CD14-positive monocyte (primary cell): ENCODE results near the gene UBAP2. TPM values are rescaled to one million over a fixed set of nuclear protein-coding genes. Genes with fewer than 3 reads are reported as not detected.

ENCODE experiments used
- DNase-seq, 3 donors: peaks; one replicate each; pipeline ENCODE4 v3.0.0-alpha.2; 2011 to 2022
- H2AFZ ChIP-seq: 2 replicates; pipeline ENCODE4 v1.6.0; 2012; ENCODE audit warnings: mild to moderate bottlenecking, low read depth, low read length, inconsistent platforms; ENCODE audit not compliant: insufficient read depth, poor library complexity, severe bottlenecking
- H3K27ac ChIP-seq, 2 donors: 1 replicate in 1 of 2; 2 replicates in 1 of 2; pipeline ENCODE4 v1.5.1; 2012 to 2013; ENCODE audit warnings: low read length in 2 of 2, control low read depth in 1 of 2, inconsistent platforms in 1 of 2, low read depth in 1 of 2, mild to moderate bottlenecking in 1 of 2
- H3K27me3 ChIP-seq, 2 donors: one replicate each; pipeline versions ENCODE4 v1.6.0 to v1.6.1; 2011 to 2013; ENCODE audit warnings: low read length in 2 of 2; ENCODE audit not compliant: control insufficient read depth in 2 of 2, insufficient read depth in 2 of 2
- H3K36me3 ChIP-seq, 2 donors: replicated peaks in 1 of 2; 1 replicate in 1 of 2; 2 replicates in 1 of 2; pipeline versions ENCODE4 v1.5.1 to v1.6.1; 2012 to 2013; ENCODE audit warnings: low read length in 2 of 2, control low read depth in 1 of 2, inconsistent platforms in 1 of 2, mild to moderate bottlenecking in 1 of 2; ENCODE audit not compliant: insufficient read depth in 2 of 2, control insufficient read depth in 1 of 2
- H3K4me1 ChIP-seq, 2 donors: 1 replicate in 1 of 2; 2 replicates in 1 of 2; pipeline versions ENCODE4 v1.5.1 to v1.6.1; 2012 to 2013; ENCODE audit warnings: low read length in 2 of 2, control low read depth in 1 of 2, inconsistent platforms in 1 of 2, mild to moderate bottlenecking in 1 of 2, moderate library complexity in 1 of 2; ENCODE audit not compliant: insufficient read depth in 2 of 2, control insufficient read depth in 1 of 2
- H3K4me2 ChIP-seq: replicated peaks from 2 replicates; pipeline ENCODE3; 2012; ENCODE audit warnings: low read length, moderate library complexity, mild to moderate bottlenecking; ENCODE audit not compliant: poor library complexity, severe bottlenecking; ENCODE audit errors: extremely low read depth
- H3K4me3 ChIP-seq, 3 experiments: fragments of 200-600 bp in 1 of 3; sonication (generic) in 1 of 3; replicated peaks in 1 of 3; 1 replicate in 2 of 3; 2 replicates in 1 of 3; pipeline ENCODE4 v1.5.1; 2011 to 2013; ENCODE audit warnings: low read length in 3 of 3, mild to moderate bottlenecking in 3 of 3, control low read depth in 2 of 3, low read depth in 2 of 3, inconsistent platforms in 1 of 3, moderate library complexity in 1 of 3
- H3K79me2 ChIP-seq: 2 replicates; pipeline ENCODE4 v1.6.0; 2012; ENCODE audit warnings: mild to moderate bottlenecking, control low read depth, inconsistent platforms, low read length, moderate library complexity; ENCODE audit not compliant: insufficient read depth
- H3K9ac ChIP-seq: 2 replicates; pipeline ENCODE4 v1.6.0; 2017; ENCODE audit warnings: low read length, mild to moderate bottlenecking; ENCODE audit not compliant: insufficient read depth, poor library complexity, severe bottlenecking
- H3K9me3 ChIP-seq, 2 donors: replicated peaks in 1 of 2; 1 replicate in 1 of 2; 2 replicates in 1 of 2; pipeline versions ENCODE4 v1.5.1 to v1.6.1; 2012 to 2013; ENCODE audit warnings: low read length in 2 of 2, control low read depth in 1 of 2; ENCODE audit not compliant: control insufficient read depth in 1 of 2, insufficient read depth in 1 of 2
- H4K20me1 ChIP-seq: 2 replicates; pipeline ENCODE4 v1.6.0; 2012; ENCODE audit warnings: mild to moderate bottlenecking, low read length, control low read depth, moderate library complexity; ENCODE audit not compliant: insufficient read depth
- H3K27ac Mint-ChIP-seq, 7 donors: one replicate each; pipeline ENCODE4 v1.8.0; 2020; ENCODE audit warnings: mild to moderate bottlenecking in 7 of 7, mixed read lengths in 7 of 7, moderate library complexity in 6 of 7, inconsistent platforms in 2 of 7
- H3K27me3 Mint-ChIP-seq, 3 donors: one replicate each; pipeline ENCODE4 v1.8.0; 2021 to 2022; ENCODE audit warnings: low read depth in 3 of 3, mild to moderate bottlenecking in 3 of 3, mixed read lengths in 3 of 3, moderate library complexity in 3 of 3, inconsistent platforms in 1 of 3
- H3K36me3 Mint-ChIP-seq, 2 donors: one replicate each; pipeline ENCODE4 v1.8.0; 2020; ENCODE audit warnings: mixed read lengths in 2 of 2, inconsistent platforms in 1 of 2, mild to moderate bottlenecking in 1 of 2
- H3K4me1 Mint-ChIP-seq: one replicate; pipeline ENCODE4 v1.8.0; 2020; ENCODE audit warnings: mild to moderate bottlenecking, mixed read lengths
- H3K4me3 Mint-ChIP-seq, 2 donors: one replicate each; pipeline ENCODE4 v1.8.0; 2020; ENCODE audit warnings: mild to moderate bottlenecking in 2 of 2, mixed read lengths in 2 of 2, moderate library complexity in 1 of 2
- H3K9me3 Mint-ChIP-seq, 7 donors: one replicate each; pipeline ENCODE4 v1.8.0; 2020 to 2022; ENCODE audit warnings: mixed read lengths in 7 of 7, mild to moderate bottlenecking in 6 of 7, moderate library complexity in 6 of 7, inconsistent platforms in 2 of 7
- CTCF ChIP-seq: fragments of 200-600 bp; IDR thresholded peaks from one replicate; pipeline ENCODE4 v1.8.0; 2022; ENCODE audit warnings: antibody characterized with exemption, mild to moderate bottlenecking
- WGBS: methylation state at CpG from one replicate; pipeline ENCODE4 v1.1.5; 2013; ENCODE audit warnings: missing lambda C conversion rate; ENCODE audit not compliant: insufficient coverage; 5-methylcytosine and 5-hydroxymethylcytosine counted together
- intact Hi-C, 2 donors: fragments of 100-400 bp; cut with micrococcal nuclease; formaldehyde crosslinking; loops; one replicate each; pipeline versions ENCODE4 v1.15.0 to v1.15.1; 2023
- polyA plus RNA-seq, 3 donors: library from polyadenylated mRNA; depleted of rRNA in 1 of 3; unstranded in 2 of 3; stranded (reverse) in 1 of 3; fragments of 300-500 nt in 2 of 3; fragments of >200 nt in 1 of 3; fragmentation: Illumina TruSeq in 2 of 3; gene quantifications; 1 replicate in 2 of 3; 2 replicates in 1 of 3; pipeline ENCODE4 v1.2.3, GENCODE V29; 2012 to 2021

The UBAP2 gene
- polyA plus RNA-seq, 3 donors: 4.3 to 13.0 (median 5.7) TPM

- H3K27ac ChIP-seq: no peak overlapping the region
Measured at GRCh38 chr9:33942471-33943083, 106.1 kb downstream of the UBAP2 start.

More at GRCh38 chr9:33942471-33943083, 106.1 kb downstream of the UBAP2 start:
- Mint-ChIP-seq H3K27me3 (no peaks in the 10 kb centered on the region), H3K9me3 (no peaks in the 10 kb centered on the region), H3K36me3 (peaks cover 57 to 79% of the 10 kb centered on the region in 2 donors), H3K4me3 (no peak overlapping the region), H3K4me1 (no peaks in the 10 kb centered on the region), H3K27ac (peak overlapping the region in 1 of 7 donors; percentile 65)
- Histone ChIP-seq H2AFZ (no peak overlapping the region), H3K4me3 (no peak overlapping the region), H3K27me3 (no peaks in the 10 kb centered on the region), H3K36me3 (peaks cover 50 to 84% of the 10 kb centered on the region in 2 donors), H3K4me1 (no peaks in the 10 kb centered on the region), H3K9me3 (no peaks in the 10 kb centered on the region), H4K20me1 (no peaks in the 10 kb centered on the region), H3K79me2 (no peaks in the 10 kb centered on the region), H3K4me2 (no peak overlapping the region), H3K9ac (no peak overlapping the region)
- WGBS: no CpG with 5 or more reads among the region's 3 CpGs
- intact Hi-C loops: no loop called here
- no peak for DNase-seq
- no peak for TF ChIP-seq CTCF
